Panc1 (cell line): ENCODE measurements around the gene POLA1.

Experiments
- CTCF ChIP-seq: fragments of 450-650 bp; IDR thresholded peaks from 2 replicates; pipeline ENCODE4 v1.5.1; 2017; ENCODE audit warnings: mild to moderate bottlenecking
- POLR2AphosphoS5 ChIP-seq: IDR thresholded peaks from 2 replicates; pipeline ENCODE4 v1.6.1; 2012; ENCODE audit warnings: mild to moderate bottlenecking, low read depth, low read length, moderate library complexity
- SIN3A ChIP-seq: IDR thresholded peaks from 2 replicates; pipeline ENCODE4 v1.6.1; 2012; ENCODE audit warnings: low read depth, mild to moderate bottlenecking, low read length, moderate library complexity, borderline replicate concordance; ENCODE audit not compliant: insufficient read depth

DNA sequence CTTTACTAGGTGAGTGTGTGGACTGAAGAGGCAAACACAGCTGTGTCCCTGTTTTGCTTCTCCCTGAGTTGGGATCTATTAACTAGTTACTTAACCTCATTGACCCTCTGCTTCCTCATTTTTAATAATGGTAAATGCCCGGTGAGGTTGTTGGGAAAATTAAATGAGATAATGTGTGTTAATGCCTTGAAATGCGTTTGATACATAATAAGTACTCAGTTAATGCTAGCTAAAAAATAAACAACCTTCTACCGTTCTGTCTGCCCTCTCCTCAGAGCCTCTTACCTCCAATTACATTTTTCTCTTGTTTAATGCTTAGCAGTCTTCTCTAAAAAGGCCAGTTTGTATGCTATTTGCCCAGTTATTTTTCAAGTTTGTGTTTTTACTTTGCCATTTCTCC lies 70.3 kb downstream of the POLA1 start:
- TF ChIP-seq CTCF = no peak
- TF ChIP-seq POLR2AphosphoS5 = no peak
- no peak for TF ChIP-seq SIN3A
